AG20443 (cell line): ENCODE measurements around the gene PLCB2.

Experiments
- DNase-seq: peaks from one replicate; pipeline ENCODE4 v3.0.0; 2012; ENCODE audit warnings: low spot score, mixed read lengths

The PLCB2 gene

GRCh38 chr15:40340038-40340739, 32.5 kb upstream of the PLCB2 start:
- peak; percentile 75 for DNase-seq

- no peak for DNase-seq
Observed at GRCh38 chr15:40339621-40339945, 31.8 kb upstream of the PLCB2 start.

- peak; percentile 86 for DNase-seq
Observed at GRCh38 chr15:40338921-40339620, 31.3 kb upstream of the PLCB2 start.

- DNase-seq: peak; percentile 61
Observed at GRCh38 chr15:40338041-40338657, 30.4 kb upstream of the PLCB2 start.

- no peak for DNase-seq
Observed at GRCh38 chr15:40337597-40337996, 29.9 kb upstream of the PLCB2 start.

- DNase-seq: no peak
Observed at GRCh38 chr15:40336744-40337122, 29.0 kb upstream of the PLCB2 start.

GRCh38 chr15:40335938-40336743, 28.4 kb upstream of the PLCB2 start:
- no peak for DNase-seq

GRCh38 chr15:40334941-40335795, 27.4 kb upstream of the PLCB2 start:
- no peak for DNase-seq

GRCh38 chr15:40334541-40334940, 26.8 kb upstream of the PLCB2 start:
- no peak for DNase-seq

- no peak for DNase-seq
Observed at GRCh38 chr15:40333922-40334492, 26.3 kb upstream of the PLCB2 start.

- DNase-seq: no peak
Observed at GRCh38 chr15:40332113-40332781, 24.5 kb upstream of the PLCB2 start.

- DNase-seq: no peak
Observed at GRCh38 chr15:40331637-40332036, 23.9 kb upstream of the PLCB2 start.

GRCh38 chr15:40331026-40331425, 23.3 kb upstream of the PLCB2 start:
- DNase-seq: no peak

GRCh38 chr15:40330368-40330836, 22.7 kb upstream of the PLCB2 start:
- peak; percentile 42 for DNase-seq

GRCh38 chr15:40329804-40330203, 22.1 kb upstream of the PLCB2 start:
- DNase-seq: no peak

- DNase-seq: no peak
Observed at GRCh38 chr15:40328751-40329150, 21.0 kb upstream of the PLCB2 start.

GRCh38 chr15:40328176-40328575, 20.4 kb upstream of the PLCB2 start:
- no peak for DNase-seq

GRCh38 chr15:40327457-40327856, 19.7 kb upstream of the PLCB2 start:
- DNase-seq: no peak

GRCh38 chr15:40325700-40326099, 18.0 kb upstream of the PLCB2 start:
- no peak for DNase-seq

GRCh38 chr15:40325188-40325587, 17.5 kb upstream of the PLCB2 start:
- no peak for DNase-seq
